Osteoblast (primary cell): ENCODE data around the gene RASAL2. TPM values are rescaled to one million over a fixed set of nuclear protein-coding genes. Genes with fewer than 3 reads are reported as not detected.

ENCODE experiments used
- DNase-seq: peaks from one replicate; pipeline ENCODE4 v3.0.0; 2011; ENCODE audit warnings: low spot score, mixed read lengths; ENCODE audit not compliant: insufficient read length; ENCODE audit errors: missing footprints
- H2AFZ ChIP-seq: 2 replicates; pipeline ENCODE4 v1.6.0; 2011; ENCODE audit warnings: mild to moderate bottlenecking, low read length
- H3K27ac ChIP-seq: 2 replicates; pipeline ENCODE4 v1.5.1; 2011; ENCODE audit warnings: mild to moderate bottlenecking, low read depth, low read length, moderate library complexity
- H3K27me3 ChIP-seq: 2 replicates; pipeline ENCODE4 v1.6.0; 2012; ENCODE audit warnings: mild to moderate bottlenecking, control low read depth, inconsistent platforms, low read length, moderate library complexity; ENCODE audit not compliant: insufficient read depth
- H3K36me3 ChIP-seq: 2 replicates; pipeline ENCODE4 v1.5.1; 2011; ENCODE audit warnings: mild to moderate bottlenecking, low read length, control low read depth, moderate library complexity; ENCODE audit not compliant: insufficient read depth
- H3K4me1 ChIP-seq: 2 replicates; pipeline ENCODE4 v1.5.1; 2011; ENCODE audit warnings: mild to moderate bottlenecking, low read length, control low read depth, moderate library complexity; ENCODE audit not compliant: insufficient read depth
- H3K4me2 ChIP-seq: 2 replicates; pipeline ENCODE4 v1.6.0; 2011; ENCODE audit warnings: mild to moderate bottlenecking, low read length; ENCODE audit not compliant: insufficient read depth
- H3K4me3 ChIP-seq: fragments of 200-600 bp; sonication (generic); 3 replicates; pipeline ENCODE4 v1.5.1; 2012; ENCODE audit warnings: mild to moderate bottlenecking, low read length, inconsistent platforms; ENCODE audit not compliant: insufficient read depth
- H3K79me2 ChIP-seq: 2 replicates; pipeline ENCODE4 v1.6.0; 2012; ENCODE audit warnings: mild to moderate bottlenecking, low read length, control low read depth, inconsistent platforms; ENCODE audit not compliant: insufficient read depth
- H3K9me3 ChIP-seq: 2 replicates; pipeline ENCODE4 v1.5.1; 2011; ENCODE audit warnings: low read depth, low read length, control low read depth
- H4K20me1 ChIP-seq: 2 replicates; pipeline ENCODE4 v1.6.0; 2012; ENCODE audit warnings: mild to moderate bottlenecking, low read length, control low read depth; ENCODE audit not compliant: insufficient read depth
- CTCF ChIP-seq: IDR thresholded peaks from 2 replicates; pipeline ENCODE4 v1.5.1; 2011; ENCODE audit warnings: mild to moderate bottlenecking, low read depth, low read length, moderate library complexity; ENCODE audit errors: extremely low read depth
- total RNA-seq: library from RNA; depleted of rRNA; stranded (reverse); fragments of >200 nt; gene quantifications from 2 replicates; pipeline ENCODE4 v1.2.3, GENCODE V29; 2012

RASAL2 gene
- total RNA-seq, 1 donor = 59.4 TPM

- no peak overlapping the region for H3K4me2 ChIP-seq
- H2AFZ ChIP-seq = no peak overlapping the region
- no peak overlapping the region for H3K27ac ChIP-seq
- H3K27me3 ChIP-seq = no peaks in the 10 kb centered on the region
- H3K36me3 ChIP-seq = peaks cover 32% of the 10 kb centered on the region
- H3K4me1 ChIP-seq = peaks cover 5% of the 10 kb centered on the region
- H3K79me2 ChIP-seq = no peaks in the 10 kb centered on the region
- TF ChIP-seq CTCF = no peak
- no peak overlapping the region for H3K4me3 ChIP-seq
- DNase-seq = no peak
- no peaks in the 10 kb centered on the region for H4K20me1 ChIP-seq
- no peaks in the 10 kb centered on the region for H3K9me3 ChIP-seq
Measured at GRCh38 chr1:178461104-178461503, 367.2 kb downstream of the RASAL2 start.

GRCh38 chr1:178461701-178462100 lies 367.8 kb downstream of the RASAL2 start:
- Histone ChIP-seq H3K27me3 (no peaks in the 10 kb centered on the region), H2AFZ (no peak overlapping the region), H4K20me1 (no peaks in the 10 kb centered on the region), H3K4me2 (no peak overlapping the region), H3K4me3 (no peak overlapping the region), H3K9me3 (no peaks in the 10 kb centered on the region), H3K4me1 (peaks cover 5% of the 10 kb centered on the region), H3K79me2 (no peaks in the 10 kb centered on the region), H3K36me3 (peaks cover 33% of the 10 kb centered on the region), H3K27ac (no peak overlapping the region)
- TF ChIP-seq CTCF = no peak
- DNase-seq = no peak

GRCh38 chr1:178464141-178464540 lies 370.2 kb downstream of the RASAL2 start:
- H3K4me3 ChIP-seq = no peak overlapping the region
- no peaks in the 10 kb centered on the region for H3K79me2 ChIP-seq
- DNase-seq = no peak
- no peaks in the 10 kb centered on the region for H4K20me1 ChIP-seq
- no peaks in the 10 kb centered on the region for H3K9me3 ChIP-seq
- H3K4me2 ChIP-seq = no peak overlapping the region
- H3K27me3 ChIP-seq = no peaks in the 10 kb centered on the region
- no peak overlapping the region for H2AFZ ChIP-seq
- H3K36me3 ChIP-seq = peaks cover 31% of the 10 kb centered on the region
- H3K4me1 ChIP-seq = peaks cover 5% of the 10 kb centered on the region
- TF ChIP-seq CTCF = no peak
- H3K27ac ChIP-seq = no peak overlapping the region

- H3K4me2 ChIP-seq = no peak overlapping the region
- no peak for TF ChIP-seq CTCF
Measured at GRCh38 chr1:178464566-178464965, 370.7 kb downstream of the RASAL2 start.

More at GRCh38 chr1:178464566-178464965, 370.7 kb downstream of the RASAL2 start:
- no peak for DNase-seq
- no peak overlapping the region for H3K27ac ChIP-seq
- no peaks in the 10 kb centered on the region for H3K9me3 ChIP-seq
- no peak overlapping the region for H3K4me3 ChIP-seq
- peaks cover 5% of the 10 kb centered on the region for H3K4me1 ChIP-seq
- no peak overlapping the region for H2AFZ ChIP-seq
- no peaks in the 10 kb centered on the region for H3K79me2 ChIP-seq
- no peaks in the 10 kb centered on the region for H3K27me3 ChIP-seq
- H3K36me3 ChIP-seq = peaks cover 31% of the 10 kb centered on the region
- no peaks in the 10 kb centered on the region for H4K20me1 ChIP-seq
